DOHH2 (cell line): ENCODE results near the gene SLC12A4.

Source experiments
- H3F3A ChIP-seq: fragments of 200-600 bp; sonication (generic), shearing (Covaris generic); 2 replicates; pipeline ENCODE4 v1.6.0; 2016; ENCODE audit warnings: antibody characterized with exemption, mild to moderate bottlenecking; ENCODE audit not compliant: control insufficient read depth, insufficient read depth
- H3K27ac ChIP-seq: fragments of 200-600 bp; sonication (generic); 2 replicates; pipeline ENCODE4 v1.5.1; 2014; ENCODE audit warnings: low read depth, mild to moderate bottlenecking, low read length, moderate library complexity
- H3K27me3 ChIP-seq: fragments of 200-600 bp; sonication (generic); 2 replicates; pipeline ENCODE4 v1.6.1; 2014; ENCODE audit warnings: mild to moderate bottlenecking, low read length, mixed read lengths; ENCODE audit not compliant: control insufficient read depth
- H3K36me3 ChIP-seq: fragments of 200-600 bp; sonication (generic); 2 replicates; pipeline ENCODE4 v1.6.1; 2014; ENCODE audit warnings: mild to moderate bottlenecking, low read length, moderate library complexity, mixed read lengths; ENCODE audit not compliant: control insufficient read depth
- H3K4me1 ChIP-seq: fragments of 200-600 bp; sonication (generic); 2 replicates; pipeline ENCODE4 v1.6.1; 2014; ENCODE audit warnings: mild to moderate bottlenecking, low read length, mixed read lengths; ENCODE audit not compliant: control insufficient read depth
- H3K4me2 ChIP-seq: fragments of 200-600 bp; sonication (generic); 2 replicates; pipeline ENCODE4 v1.6.0; 2014; ENCODE audit warnings: mild to moderate bottlenecking, low read length, moderate library complexity
- H3K4me3 ChIP-seq: fragments of 200-600 bp; sonication (generic); 2 replicates; pipeline ENCODE4 v1.5.1; 2014; ENCODE audit warnings: mild to moderate bottlenecking, low read length, mixed read lengths
- H3K79me2 ChIP-seq: fragments of 200-600 bp; sonication (generic); 2 replicates; pipeline ENCODE4 v1.6.1; 2014; ENCODE audit warnings: mild to moderate bottlenecking, low read length, mixed read lengths; ENCODE audit not compliant: control insufficient read depth
- H3K9me2 ChIP-seq: fragments of 200-600 bp; sonication (generic); replicated peaks from 2 replicates; pipeline ENCODE4 v1.6.1; 2014; ENCODE audit warnings: mild to moderate bottlenecking, low read length, mixed read lengths; ENCODE audit not compliant: control insufficient read depth
- H3K9me3 ChIP-seq: fragments of 200-600 bp; sonication (generic); 2 replicates; pipeline ENCODE4 v1.6.1; 2014; ENCODE audit warnings: antibody characterized with exemption, low read length, mixed read lengths; ENCODE audit not compliant: control insufficient read depth, insufficient read depth
- H4K20me1 ChIP-seq: fragments of 200-600 bp; sonication (generic); 2 replicates; pipeline ENCODE4 v1.6.0; 2014; ENCODE audit warnings: low read depth, mild to moderate bottlenecking, antibody characterized with exemption, low read length, moderate library complexity; ENCODE audit not compliant: control insufficient read depth, insufficient read depth
- CTCF ChIP-seq: fragments of 200-600 bp; sonication (generic); IDR thresholded peaks from one replicate; pipeline ENCODE4 v1.5.1; 2014; ENCODE audit warnings: antibody characterized with exemption, mild to moderate bottlenecking, low read depth, low read length; ENCODE audit not compliant: poor library complexity, severe bottlenecking
- EZH2phosphoT487 ChIP-seq: fragments of 200-600 bp; sonication (generic); IDR thresholded peaks from 2 replicates; pipeline ENCODE4 v1.6.1; 2017; ENCODE audit warnings: borderline replicate concordance, mild to moderate bottlenecking, antibody characterized with exemption, low read length, moderate library complexity, mixed read lengths

The SLC12A4 gene

GRCh38 chr16:67914758-67915495 is 53.5 kb downstream of the SLC12A4 start:
- H3K9me2 ChIP-seq, result no peaks in the 10 kb centered on the region
- no peak overlapping the region for H3K4me3 ChIP-seq
- no peaks in the 10 kb centered on the region for H3K36me3 ChIP-seq
- no peaks in the 10 kb centered on the region for H3K79me2 ChIP-seq
- H3K4me1 ChIP-seq, result no peaks in the 10 kb centered on the region
- no peaks in the 10 kb centered on the region for H3K27me3 ChIP-seq
- no peaks in the 10 kb centered on the region for H3F3A ChIP-seq
- H3K9me3 ChIP-seq, result no peaks in the 10 kb centered on the region
- no peak overlapping the region for H3K4me2 ChIP-seq
- 0 out of 2 replicates have a peak, but pooled peaks cover 2% of the 10 kb centered on the region for H4K20me1 ChIP-seq
- TF ChIP-seq CTCF (no peak), EZH2phosphoT487 (no peak)
- H3K27ac ChIP-seq, result no peak overlapping the region

- TF ChIP-seq CTCF (no peak), EZH2phosphoT487 (no peak)
- Histone ChIP-seq H3K36me3 (peaks cover 12% of the 10 kb centered on the region), H3K27ac (no peak overlapping the region)
Observed at GRCh38 chr16:67910158-67910557, 58.3 kb downstream of the SLC12A4 start.

GRCh38 chr16:67909056-67909742 is 59.2 kb downstream of the SLC12A4 start:
- no peaks in the 10 kb centered on the region for H3K4me1 ChIP-seq
- H3K36me3 ChIP-seq, result peaks cover 12% of the 10 kb centered on the region
- H3K9me2 ChIP-seq, result no peaks in the 10 kb centered on the region
- H3K27ac ChIP-seq, result no peak overlapping the region
- H3K4me3 ChIP-seq, result no peak overlapping the region
- H3K79me2 ChIP-seq, result no peaks in the 10 kb centered on the region
- no peak for TF ChIP-seq CTCF
- TF ChIP-seq EZH2phosphoT487, result no peak
- no peaks in the 10 kb centered on the region for H3K27me3 ChIP-seq
- no peaks in the 10 kb centered on the region for H3K9me3 ChIP-seq
- H3K4me2 ChIP-seq, result no peak overlapping the region
- H3F3A ChIP-seq, result no peaks in the 10 kb centered on the region
- 0 out of 2 replicates have a peak, but pooled peaks cover 3% of the 10 kb centered on the region for H4K20me1 ChIP-seq

More at GRCh38 chr16:67910158-67910557, 58.3 kb downstream of the SLC12A4 start:
- Histone ChIP-seq H4K20me1 (0 out of 2 replicates have a peak, but pooled peaks cover 3% of the 10 kb centered on the region), H3K9me2 (no peaks in the 10 kb centered on the region), H3K4me2 (no peak overlapping the region), H3K4me1 (no peaks in the 10 kb centered on the region), H3K79me2 (no peaks in the 10 kb centered on the region), H3K9me3 (no peaks in the 10 kb centered on the region), H3K27me3 (no peaks in the 10 kb centered on the region), H3K4me3 (no peak overlapping the region), H3F3A (no peaks in the 10 kb centered on the region)
